Epidermal melanocyte (primary cell): ENCODE data around the gene RNF121.

Experiments
- DNase-seq: peaks from one replicate; pipeline ENCODE4 v3.0.0; 2011; ENCODE audit warnings: low spot score; ENCODE audit not compliant: insufficient read length

RNF121 gene

GRCh38 chr11:71987521-71987920, 58.7 kb downstream of the RNF121 start:
- DNase-seq: no peak

DNA sequence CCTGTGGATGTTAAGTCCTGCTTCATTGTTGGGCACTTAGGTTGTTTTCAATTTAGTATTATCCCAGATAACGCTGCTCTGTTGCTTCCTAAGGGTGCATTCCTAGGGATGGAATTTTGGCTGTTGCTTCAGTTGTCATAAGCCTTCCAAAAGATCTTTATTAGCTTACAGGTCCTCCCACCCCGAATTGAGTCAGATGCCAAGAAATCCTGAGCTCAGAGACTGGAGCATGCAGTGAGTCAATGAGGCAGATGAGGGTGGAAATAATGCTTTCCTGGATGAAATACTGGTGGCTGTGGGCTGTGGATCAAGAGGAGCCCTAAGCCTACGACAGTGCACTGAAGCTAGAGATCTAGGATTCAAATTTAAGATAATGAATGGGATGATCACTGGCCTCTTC, 59.2 kb downstream of the RNF121 start:
- no peak for DNase-seq

DNA sequence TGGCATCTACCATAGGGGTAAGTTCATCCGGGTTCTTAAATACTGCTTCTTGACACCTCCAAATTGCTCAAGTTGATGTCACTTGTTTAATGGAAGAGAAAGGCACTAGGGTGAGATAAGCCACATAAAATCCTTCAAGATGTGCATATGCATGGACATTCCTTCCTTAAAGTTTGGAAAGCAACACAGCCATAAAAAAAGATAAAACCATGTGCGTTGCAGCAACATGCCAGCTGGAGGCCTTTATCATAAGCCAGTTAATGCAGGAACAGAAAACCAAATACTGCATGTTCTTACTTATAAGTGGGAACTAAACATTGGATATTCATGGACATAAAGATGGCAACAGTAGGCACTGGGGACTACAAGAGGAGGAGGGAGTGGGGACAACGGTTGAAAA, 61.9 kb downstream of the RNF121 start:
- DNase-seq: no peak

- DNase-seq: no peak
Measured at GRCh38 chr11:71991494-71991893, 62.6 kb downstream of the RNF121 start.

- DNase-seq: no peak
Measured at GRCh38 chr11:71992136-71992730, 63.4 kb downstream of the RNF121 start.

DNA sequence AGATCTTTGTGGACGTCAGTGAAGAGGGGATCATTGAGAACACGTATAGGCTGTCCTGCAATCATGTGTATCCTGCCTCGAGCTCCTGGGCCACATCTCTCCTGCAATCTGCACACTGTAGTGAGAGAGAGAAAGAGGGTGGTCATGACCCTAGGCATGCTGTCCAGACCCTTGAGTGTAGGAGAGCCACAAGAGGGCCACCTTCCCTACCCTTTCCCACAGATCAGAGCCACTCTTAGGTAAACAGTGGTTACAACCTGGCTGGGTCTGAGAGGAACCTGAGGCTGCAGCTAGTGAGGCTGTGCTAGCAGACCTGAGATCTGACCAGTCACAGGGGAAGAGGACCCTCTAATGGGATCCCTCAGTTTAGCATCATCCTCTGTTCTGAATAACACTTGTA, 65.9 kb downstream of the RNF121 start:
- DNase-seq: no peak

DNA sequence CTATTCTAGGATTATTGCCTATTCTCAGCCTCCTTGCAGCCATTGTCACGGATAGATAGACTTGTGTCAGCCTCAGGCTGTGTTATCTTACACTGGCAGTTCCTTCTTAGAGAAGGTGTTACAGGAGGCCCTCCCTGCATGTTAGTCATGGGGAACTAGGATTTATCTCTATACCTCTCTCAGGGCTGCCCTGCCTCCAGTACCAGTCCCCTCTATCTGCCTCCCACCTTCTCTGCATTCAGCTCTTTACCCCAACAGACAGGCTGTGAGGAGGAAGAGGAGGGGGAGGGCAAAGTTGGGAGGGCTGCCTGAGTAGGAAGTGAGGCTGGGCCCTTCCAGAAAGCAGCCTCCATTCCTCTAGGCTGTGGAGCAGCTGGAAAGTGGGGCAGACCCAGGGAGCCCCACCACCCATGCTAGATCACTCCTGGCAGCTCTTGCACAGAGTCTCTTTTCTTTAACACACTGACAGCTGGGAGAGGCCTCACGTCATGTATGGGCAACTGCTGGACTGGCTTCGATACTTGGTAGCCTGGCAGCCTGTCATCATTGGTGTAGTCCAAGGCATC, 67.0 kb downstream of the RNF121 start:
- DNase-seq: no peak

DNA sequence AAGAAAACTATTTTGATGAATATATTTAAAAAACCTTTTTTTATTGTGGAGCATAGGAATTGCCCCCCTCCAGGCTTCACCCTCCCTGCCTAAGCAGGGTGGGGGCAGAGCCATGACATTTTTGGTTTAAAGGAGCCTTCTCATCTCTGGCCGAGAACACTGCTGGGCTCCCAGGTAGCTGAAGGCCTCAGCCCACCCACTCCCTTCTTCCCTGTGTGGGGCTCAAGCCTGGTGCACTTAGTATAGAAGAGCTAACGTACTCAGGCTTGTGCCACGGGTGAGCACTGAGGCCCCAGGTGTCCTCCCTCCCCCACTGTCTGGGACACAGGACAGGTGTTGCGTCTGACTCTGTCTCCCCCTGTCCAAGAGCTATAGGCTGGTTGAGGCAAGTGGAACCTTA, 67.7 kb downstream of the RNF121 start:
- no peak for DNase-seq

GRCh38 chr11:71996946-71997345, 68.1 kb downstream of the RNF121 start:
- DNase-seq: no peak

DNA sequence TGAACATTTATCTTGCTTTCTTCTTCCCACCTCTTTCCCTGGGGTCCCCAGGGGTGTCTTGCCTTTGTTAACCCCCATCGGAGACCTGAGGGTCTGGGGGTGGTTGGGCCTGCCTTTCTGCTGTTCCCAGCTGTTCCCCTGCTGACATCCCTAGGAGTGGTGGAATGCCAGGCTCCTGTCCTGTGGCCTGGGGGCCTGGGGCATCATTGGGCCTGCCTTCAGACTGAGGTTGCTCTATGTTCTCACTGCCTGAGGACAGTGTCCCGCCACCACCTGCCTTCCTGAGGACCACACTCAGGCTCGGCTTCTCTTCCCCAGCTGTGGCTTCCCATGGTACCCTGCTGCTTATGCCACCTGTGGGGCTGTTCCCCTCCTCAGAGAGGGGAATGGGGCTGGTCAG, 68.7 kb downstream of the RNF121 start:
- DNase-seq: no peak

GRCh38 chr11:71998061-71998460, 69.2 kb downstream of the RNF121 start:
- no peak for DNase-seq

DNA sequence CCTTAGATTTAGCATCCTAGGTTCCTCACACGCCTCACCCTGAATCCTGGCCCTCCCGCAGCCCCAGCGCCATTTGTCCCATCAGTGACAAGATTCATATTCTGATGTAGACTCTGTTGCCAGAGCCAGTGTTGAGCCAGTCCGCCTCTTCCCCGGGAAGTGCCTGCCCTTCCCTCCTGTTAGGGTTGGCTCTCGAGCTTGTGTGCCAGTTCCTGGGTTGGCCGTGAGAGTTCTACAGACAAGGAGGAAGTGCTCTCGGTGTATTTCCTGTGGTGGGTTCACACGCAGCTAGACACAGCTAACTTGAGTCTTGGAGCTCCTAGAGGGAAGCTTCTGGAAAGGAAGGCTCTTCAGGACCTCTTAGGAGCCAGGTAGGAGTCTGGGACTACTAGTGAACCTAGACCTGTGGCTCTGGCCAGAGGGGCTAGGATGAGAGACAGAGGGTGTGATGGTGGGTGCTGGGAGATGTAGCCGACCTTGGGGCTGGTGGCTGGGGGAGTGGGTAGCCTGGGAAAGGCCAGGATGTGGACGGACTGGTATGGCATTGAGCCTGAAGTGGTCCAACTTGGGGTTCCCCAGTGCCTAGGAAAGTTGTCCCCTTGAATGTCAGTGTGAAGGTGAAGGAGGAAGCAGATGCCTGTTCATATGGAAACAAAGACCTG, 69.9 kb downstream of the RNF121 start, which contains the start of gene IL18BP:
IL18BP (plus strand) TSS at position 261 of the 662 bp plus-strand sequence. CDS start 1,076 bp downstream, outside the sequence.
- no peak for DNase-seq

DNA sequence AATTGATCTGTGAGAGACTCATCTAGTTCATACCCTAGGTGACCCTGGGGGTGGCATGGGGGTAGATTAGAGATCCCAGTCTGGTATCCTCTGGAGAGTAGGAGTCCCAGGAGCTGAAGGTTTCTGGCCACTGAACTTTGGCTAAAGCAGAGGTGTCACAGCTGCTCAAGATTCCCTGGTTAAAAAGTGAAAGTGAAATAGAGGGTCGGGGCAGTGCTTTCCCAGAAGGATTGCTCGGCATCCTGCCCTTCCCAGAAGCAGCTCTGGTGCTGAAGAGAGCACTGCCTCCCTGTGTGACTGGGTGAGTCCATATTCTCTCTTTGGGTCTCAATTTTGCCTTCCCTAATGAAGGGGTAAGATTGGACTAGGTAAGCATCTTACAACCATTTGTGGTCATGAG, 70.5 kb downstream of the RNF121 start:
- DNase-seq: no peak

GRCh38 chr11:71999798-72000197, 71.0 kb downstream of the RNF121 start:
- DNase-seq: no peak

DNA sequence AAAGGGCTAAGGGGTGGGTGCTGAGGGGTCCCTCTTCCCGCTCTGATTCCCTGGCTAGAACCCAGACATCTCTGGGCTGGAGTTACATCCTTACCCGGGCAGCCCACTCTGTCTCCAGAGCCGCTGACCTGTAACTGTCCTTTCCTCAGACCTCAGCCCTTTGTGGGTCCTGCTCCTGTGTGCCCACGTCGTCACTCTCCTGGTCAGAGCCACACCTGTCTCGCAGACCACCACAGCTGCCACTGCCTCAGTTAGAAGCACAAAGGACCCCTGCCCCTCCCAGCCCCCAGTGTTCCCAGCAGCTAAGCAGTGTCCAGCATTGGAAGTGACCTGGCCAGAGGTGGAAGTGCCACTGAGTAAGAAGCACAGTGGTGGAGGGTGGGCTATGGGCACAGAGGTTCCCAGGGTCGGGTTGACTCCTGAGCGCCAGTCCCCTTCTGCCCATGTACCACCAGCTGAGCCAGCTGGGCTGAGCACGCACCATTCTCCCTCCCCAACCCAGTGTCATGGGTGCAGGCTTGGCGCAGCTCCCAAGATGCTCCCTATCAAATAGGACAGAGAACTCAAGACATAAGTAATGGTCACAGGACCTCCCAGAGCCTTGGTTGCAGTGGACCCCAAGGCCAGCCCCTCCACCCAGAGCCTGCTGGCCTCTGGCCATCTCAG, 71.5 kb downstream of the RNF121 start:
- DNase-seq: no peak

GRCh38 chr11:72001285-72001684, 72.4 kb downstream of the RNF121 start:
- DNase-seq: no peak

- no peak for DNase-seq
Measured at GRCh38 chr11:72001834-72002591, 73.2 kb downstream of the RNF121 start.

DNA sequence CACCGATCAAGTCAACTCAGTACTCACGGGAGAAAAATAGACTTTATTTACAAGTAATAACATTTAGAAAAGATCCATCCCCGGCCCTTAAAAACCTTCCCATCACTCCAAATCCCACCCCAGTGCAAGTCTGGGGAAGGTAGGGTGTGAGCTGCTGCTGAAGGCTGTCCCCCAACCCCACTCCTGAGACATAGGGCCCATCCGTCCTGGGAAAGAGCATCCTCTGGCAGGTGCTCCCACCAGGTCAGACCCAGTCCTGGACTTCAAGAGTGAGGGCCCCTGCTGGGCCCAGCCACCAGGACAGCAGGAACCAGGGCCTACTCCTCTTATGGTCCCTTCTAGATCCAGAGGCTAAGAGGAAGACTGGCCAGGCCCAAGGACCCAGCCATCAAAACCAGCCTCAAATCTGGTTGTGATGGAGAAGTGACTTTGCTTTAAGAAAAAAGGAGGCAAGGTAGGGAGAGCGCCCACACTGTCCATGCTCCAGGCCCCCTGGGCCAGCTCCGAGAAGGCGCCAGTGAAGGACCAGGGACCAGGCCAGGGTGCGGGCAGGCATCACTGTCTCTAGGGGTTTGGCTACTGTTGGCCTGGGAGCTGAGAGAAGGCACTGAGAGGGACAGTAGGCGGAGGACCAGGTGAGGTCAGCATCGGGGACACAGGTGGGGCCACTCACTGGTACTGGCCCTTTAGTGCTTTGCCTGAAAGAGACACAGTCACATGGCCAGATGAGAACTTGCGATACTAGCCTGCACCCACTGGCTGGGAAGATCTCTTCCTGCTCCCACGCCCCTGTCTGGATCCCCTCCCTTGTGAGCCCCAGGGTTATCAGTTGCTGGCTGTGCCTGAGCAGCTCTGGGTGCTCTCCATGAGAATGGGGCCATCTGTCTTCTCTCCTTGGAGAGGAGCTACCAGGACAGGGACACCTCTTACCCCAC, 74.3 kb downstream of the RNF121 start:
- DNase-seq: no peak

- no peak for DNase-seq
Measured at GRCh38 chr11:72003776-72004171, 74.9 kb downstream of the RNF121 start.

- no peak for DNase-seq
Measured at GRCh38 chr11:72004515-72005346, 75.9 kb downstream of the RNF121 start.
